ENCODE measurements around the gene B4GALNT4. TPM values are rescaled to one million over a fixed set of nuclear protein-coding genes. Genes with fewer than 3 reads are reported as not detected.

B4GALNT4 gene
- total and polyA plus RNA-seq, 4 donors: 0.15 to 0.42 (median 0.42) TPM; not detected in 1

DNA sequence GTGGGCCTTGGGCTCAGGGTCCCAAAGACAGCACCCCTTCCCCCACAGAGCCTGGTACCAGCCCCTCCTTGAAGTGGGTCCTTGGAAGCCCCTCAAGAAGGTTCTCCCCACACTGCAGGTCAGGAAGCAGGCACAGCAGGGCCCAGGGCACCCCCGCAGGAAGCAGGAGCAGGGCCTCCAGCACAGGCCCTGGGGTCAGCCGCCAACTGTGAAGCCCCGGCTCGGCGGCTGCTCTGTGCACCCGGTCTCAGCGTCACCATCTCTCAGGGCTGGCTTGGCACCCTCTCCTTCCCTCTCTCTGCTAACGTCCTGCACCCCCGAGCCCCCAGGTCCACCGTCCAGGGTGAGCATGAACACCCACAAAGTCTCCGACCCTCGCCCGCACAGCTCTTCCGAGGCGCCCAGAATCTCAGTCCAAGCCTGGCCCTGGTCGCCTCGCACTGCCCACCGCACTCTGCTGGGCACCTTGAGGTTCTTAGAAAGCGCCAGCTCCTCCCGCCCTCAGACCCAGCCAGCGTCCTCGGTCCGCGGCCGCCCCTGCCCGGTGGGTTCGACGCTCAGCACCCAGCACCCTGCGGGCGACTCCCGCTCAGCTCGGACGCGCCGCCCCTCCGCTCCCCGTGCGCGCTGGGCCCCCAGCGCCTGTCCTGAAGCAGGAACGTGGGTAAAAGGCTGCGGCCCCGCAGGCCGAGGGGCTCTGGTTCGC, 46.9 kb downstream of the B4GALNT4 start:
- TF ChIP-seq, protein P1, sequence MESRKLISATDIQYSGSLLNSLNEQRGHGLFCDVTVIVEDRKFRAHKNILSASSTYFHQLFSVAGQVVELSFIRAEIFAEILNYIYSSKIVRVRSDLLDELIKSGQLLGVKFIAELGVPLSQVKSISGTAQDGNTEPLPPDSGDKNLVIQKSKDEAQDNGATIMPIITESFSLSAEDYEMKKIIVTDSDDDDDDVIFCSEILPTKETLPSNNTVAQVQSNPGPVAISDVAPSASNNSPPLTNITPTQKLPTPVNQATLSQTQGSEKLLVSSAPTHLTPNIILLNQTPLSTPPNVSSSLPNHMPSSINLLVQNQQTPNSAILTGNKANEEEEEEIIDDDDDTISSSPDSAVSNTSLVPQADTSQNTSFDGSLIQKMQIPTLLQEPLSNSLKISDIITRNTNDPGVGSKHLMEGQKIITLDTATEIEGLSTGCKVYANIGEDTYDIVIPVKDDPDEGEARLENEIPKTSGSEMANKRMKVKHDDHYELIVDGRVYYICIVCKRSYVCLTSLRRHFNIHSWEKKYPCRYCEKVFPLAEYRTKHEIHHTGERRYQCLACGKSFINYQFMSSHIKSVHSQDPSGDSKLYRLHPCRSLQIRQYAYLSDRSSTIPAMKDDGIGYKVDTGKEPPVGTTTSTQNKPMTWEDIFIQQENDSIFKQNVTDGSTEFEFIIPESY (IDR thresholded peaks at IDR 0.05): no peak
- TF ChIP-seq HNF4A (conservative IDR thresholded peaks at IDR 0.05) (no peak), TAF1 (conservative IDR thresholded peaks at IDR 0.05) (no peak), YY1 (IDR thresholded peaks at IDR 0.05) (no peak), SP1 (IDR thresholded peaks at IDR 0.05) (no peak), JUND (IDR thresholded peaks at IDR 0.05) (no peak)
- TF ChIP-seq, protein P2, sequence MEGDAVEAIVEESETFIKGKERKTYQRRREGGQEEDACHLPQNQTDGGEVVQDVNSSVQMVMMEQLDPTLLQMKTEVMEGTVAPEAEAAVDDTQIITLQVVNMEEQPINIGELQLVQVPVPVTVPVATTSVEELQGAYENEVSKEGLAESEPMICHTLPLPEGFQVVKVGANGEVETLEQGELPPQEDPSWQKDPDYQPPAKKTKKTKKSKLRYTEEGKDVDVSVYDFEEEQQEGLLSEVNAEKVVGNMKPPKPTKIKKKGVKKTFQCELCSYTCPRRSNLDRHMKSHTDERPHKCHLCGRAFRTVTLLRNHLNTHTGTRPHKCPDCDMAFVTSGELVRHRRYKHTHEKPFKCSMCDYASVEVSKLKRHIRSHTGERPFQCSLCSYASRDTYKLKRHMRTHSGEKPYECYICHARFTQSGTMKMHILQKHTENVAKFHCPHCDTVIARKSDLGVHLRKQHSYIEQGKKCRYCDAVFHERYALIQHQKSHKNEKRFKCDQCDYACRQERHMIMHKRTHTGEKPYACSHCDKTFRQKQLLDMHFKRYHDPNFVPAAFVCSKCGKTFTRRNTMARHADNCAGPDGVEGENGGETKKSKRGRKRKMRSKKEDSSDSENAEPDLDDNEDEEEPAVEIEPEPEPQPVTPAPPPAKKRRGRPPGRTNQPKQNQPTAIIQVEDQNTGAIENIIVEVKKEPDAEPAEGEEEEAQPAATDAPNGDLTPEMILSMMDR (IDR thresholded peaks at IDR 0.05; ENCODE audit: low read depth, low read length, missing input control): no peak
- TF ChIP-seq, protein P3, sequence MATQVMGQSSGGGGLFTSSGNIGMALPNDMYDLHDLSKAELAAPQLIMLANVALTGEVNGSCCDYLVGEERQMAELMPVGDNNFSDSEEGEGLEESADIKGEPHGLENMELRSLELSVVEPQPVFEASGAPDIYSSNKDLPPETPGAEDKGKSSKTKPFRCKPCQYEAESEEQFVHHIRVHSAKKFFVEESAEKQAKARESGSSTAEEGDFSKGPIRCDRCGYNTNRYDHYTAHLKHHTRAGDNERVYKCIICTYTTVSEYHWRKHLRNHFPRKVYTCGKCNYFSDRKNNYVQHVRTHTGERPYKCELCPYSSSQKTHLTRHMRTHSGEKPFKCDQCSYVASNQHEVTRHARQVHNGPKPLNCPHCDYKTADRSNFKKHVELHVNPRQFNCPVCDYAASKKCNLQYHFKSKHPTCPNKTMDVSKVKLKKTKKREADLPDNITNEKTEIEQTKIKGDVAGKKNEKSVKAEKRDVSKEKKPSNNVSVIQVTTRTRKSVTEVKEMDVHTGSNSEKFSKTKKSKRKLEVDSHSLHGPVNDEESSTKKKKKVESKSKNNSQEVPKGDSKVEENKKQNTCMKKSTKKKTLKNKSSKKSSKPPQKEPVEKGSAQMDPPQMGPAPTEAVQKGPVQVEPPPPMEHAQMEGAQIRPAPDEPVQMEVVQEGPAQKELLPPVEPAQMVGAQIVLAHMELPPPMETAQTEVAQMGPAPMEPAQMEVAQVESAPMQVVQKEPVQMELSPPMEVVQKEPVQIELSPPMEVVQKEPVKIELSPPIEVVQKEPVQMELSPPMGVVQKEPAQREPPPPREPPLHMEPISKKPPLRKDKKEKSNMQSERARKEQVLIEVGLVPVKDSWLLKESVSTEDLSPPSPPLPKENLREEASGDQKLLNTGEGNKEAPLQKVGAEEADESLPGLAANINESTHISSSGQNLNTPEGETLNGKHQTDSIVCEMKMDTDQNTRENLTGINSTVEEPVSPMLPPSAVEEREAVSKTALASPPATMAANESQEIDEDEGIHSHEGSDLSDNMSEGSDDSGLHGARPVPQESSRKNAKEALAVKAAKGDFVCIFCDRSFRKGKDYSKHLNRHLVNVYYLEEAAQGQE (IDR thresholded peaks at IDR 0.05): no peak
- TF ChIP-seq, protein P4, sequence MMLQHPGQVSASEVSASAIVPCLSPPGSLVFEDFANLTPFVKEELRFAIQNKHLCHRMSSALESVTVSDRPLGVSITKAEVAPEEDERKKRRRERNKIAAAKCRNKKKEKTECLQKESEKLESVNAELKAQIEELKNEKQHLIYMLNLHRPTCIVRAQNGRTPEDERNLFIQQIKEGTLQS (IDR thresholded peaks at IDR 0.05): no peak
- Histone ChIP-seq H3K9ac (ENCODE audit: low read depth in 1 of 2, low read length in 2 of 2) (no peak overlapping the region), H3K27ac (ENCODE audit: low read depth in 1 of 2, low read length in 2 of 2) (peak overlapping the region; percentile 37 to 65), H3K27me3 (ENCODE audit: control insufficient read depth in 4 of 4, insufficient read depth in 4 of 4, low read length in 3 of 4) (no peaks in the 10 kb centered on the region), H3K4me3 (ENCODE audit: low read depth in 1 of 3, low read length in 3 of 3) (peak overlapping the region; percentile 32 to 69 (median 56)), H3K36me3 (ENCODE audit: control insufficient read depth in 4 of 4, insufficient read depth in 3 of 4, low read depth in 1 of 4, low read length in 3 of 4) (no peaks in the 10 kb centered on the region), H3K4me1 (ENCODE audit: control insufficient read depth in 4 of 4, insufficient read depth in 4 of 4, low read length in 3 of 4) (peaks cover 7 to 47% (median 23%) of the 10 kb centered on the region in 4 donors), H3K9me3 (ENCODE audit: control insufficient read depth in 4 of 4, low read length in 3 of 4) (no peaks in the 10 kb centered on the region)
- DNase-seq (ENCODE audit: low spot score): no peak
- 17% methylated on average over 45 of the region's 45 CpGs for WGBS

DNA sequence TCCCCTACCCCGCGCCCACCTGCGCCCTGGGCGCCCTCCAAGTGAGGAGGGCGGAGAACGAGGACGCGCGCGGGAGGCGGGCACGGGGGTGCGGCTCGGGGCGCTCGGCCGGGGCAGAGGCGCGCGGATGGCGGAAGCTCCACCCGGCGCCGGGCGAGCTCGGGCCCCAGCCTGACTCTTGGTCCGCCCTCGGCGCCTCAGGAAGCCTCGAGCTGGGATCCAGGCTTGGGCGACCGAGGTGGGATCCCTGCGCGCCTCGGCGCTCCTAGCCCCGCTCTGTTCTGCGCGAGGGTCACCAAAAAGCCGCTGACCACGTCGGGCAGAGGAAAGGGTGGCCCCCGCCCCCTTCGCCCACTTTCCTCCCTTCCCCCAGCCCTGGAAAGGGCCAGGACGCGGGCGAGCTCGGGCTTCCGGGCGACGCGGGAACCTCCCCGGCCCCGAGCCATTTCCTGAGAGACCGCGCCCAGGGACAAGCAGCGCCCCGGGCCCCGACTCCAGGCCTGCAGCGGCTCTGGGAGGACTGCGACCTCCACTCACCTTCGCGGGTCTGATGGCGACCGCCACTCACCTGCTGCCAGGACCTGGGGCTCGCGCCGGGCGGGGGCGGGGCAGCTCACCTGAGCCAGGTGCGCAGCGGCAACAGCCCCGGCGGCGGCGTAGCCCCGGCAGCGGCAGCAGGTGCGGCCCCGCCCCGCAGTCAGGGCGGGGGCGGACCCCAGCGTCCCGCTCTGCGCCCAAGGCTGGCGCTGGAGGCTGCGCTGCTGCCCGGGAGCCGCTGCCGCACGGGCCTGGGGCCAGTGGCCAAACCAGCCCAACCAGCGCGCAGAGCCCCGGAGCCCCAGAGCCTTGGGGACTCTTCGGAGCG, 47.7 kb downstream of the B4GALNT4 start:
- Histone ChIP-seq H3K9me3 (ENCODE audit: control insufficient read depth in 4 of 4, low read length in 3 of 4) (no peaks in the 10 kb centered on the region), H3K4me3 (ENCODE audit: low read depth in 1 of 3, low read length in 3 of 3) (peak overlapping the region; percentile 32 to 69 (median 56)), H3K27ac (ENCODE audit: low read depth in 1 of 2, low read length in 2 of 2) (peak overlapping the region; percentile 37 to 65), H3K36me3 (ENCODE audit: control insufficient read depth in 4 of 4, insufficient read depth in 3 of 4, low read depth in 1 of 4, low read length in 3 of 4) (no peaks in the 10 kb centered on the region), H3K9ac (ENCODE audit: low read depth in 1 of 2, low read length in 2 of 2) (peak overlapping the region in 1 of 2 donors; percentile 38), H3K4me1 (ENCODE audit: control insufficient read depth in 4 of 4, insufficient read depth in 4 of 4, low read length in 3 of 4) (peaks cover 7 to 47% (median 23%) of the 10 kb centered on the region in 4 donors), H3K27me3 (ENCODE audit: control insufficient read depth in 4 of 4, insufficient read depth in 4 of 4, low read length in 3 of 4) (no peaks in the 10 kb centered on the region)
- no peak for TF ChIP-seq TAF1 (conservative IDR thresholded peaks at IDR 0.05)
- TF ChIP-seq HNF4G (IDR thresholded peaks at IDR 0.05): no peak
- WGBS: 2% methylated on average over 97 of the region's 97 CpGs
- DNase-seq (ENCODE audit: low spot score): no peak
